ENCODE results near the gene RECQL5.

The RECQL5 gene

DNA sequence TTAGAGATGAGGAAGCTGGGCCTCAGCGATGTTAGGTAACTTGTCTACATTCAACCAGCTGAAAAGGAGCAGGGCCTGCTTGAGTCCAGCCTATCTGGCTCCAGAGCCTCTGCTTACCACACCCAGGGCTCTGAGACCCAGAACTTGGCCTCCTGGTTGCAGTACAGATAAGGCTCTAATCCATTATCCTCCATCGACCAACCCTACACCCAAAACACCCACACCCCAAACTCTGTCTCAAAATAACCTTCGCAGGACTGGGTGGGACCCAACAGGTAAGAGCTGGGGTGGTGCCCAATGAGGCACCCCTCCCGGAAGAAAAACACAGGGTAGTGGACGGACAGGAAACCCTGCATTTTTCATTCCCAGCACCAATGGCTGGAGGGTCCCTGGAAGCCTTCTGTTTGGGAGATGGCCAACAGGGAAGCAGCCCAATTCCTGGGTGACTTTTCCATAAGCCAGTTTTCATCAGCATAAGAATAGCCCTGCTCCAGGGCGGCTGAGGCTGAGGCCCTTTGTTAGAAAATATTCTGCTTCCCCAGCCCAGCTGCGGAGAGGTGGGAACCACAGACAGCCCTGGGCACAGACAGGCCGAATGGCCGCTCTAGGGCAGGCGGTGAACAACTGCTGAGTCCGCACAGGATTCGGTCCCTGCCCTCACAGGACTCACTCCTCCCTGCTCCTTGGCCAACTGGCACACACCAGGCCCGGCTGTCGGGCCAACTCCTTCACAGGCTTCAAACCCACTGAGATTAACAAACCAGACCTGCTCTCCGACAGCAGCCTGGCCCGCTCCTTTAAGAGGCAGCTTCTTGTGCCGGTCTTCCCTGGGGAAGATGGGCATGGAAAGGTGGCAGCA is 23.9 kb downstream of the RECQL5 start (continued):
- TF ChIP-seq, protein P1, sequence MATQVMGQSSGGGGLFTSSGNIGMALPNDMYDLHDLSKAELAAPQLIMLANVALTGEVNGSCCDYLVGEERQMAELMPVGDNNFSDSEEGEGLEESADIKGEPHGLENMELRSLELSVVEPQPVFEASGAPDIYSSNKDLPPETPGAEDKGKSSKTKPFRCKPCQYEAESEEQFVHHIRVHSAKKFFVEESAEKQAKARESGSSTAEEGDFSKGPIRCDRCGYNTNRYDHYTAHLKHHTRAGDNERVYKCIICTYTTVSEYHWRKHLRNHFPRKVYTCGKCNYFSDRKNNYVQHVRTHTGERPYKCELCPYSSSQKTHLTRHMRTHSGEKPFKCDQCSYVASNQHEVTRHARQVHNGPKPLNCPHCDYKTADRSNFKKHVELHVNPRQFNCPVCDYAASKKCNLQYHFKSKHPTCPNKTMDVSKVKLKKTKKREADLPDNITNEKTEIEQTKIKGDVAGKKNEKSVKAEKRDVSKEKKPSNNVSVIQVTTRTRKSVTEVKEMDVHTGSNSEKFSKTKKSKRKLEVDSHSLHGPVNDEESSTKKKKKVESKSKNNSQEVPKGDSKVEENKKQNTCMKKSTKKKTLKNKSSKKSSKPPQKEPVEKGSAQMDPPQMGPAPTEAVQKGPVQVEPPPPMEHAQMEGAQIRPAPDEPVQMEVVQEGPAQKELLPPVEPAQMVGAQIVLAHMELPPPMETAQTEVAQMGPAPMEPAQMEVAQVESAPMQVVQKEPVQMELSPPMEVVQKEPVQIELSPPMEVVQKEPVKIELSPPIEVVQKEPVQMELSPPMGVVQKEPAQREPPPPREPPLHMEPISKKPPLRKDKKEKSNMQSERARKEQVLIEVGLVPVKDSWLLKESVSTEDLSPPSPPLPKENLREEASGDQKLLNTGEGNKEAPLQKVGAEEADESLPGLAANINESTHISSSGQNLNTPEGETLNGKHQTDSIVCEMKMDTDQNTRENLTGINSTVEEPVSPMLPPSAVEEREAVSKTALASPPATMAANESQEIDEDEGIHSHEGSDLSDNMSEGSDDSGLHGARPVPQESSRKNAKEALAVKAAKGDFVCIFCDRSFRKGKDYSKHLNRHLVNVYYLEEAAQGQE (tag by site-specific recombination; IDR thresholded peaks at IDR 0.05) = no peak
- no peak for TF ChIP-seq ZBTB1 (tag by site-specific recombination; IDR thresholded peaks at IDR 0.05)
- no peak for TF ChIP-seq ZNF701 (tag by site-specific recombination; IDR thresholded peaks at IDR 0.05)

- H3K36me3 ChIP-seq (ENCODE audit: control insufficient read depth in 2 of 2, insufficient read depth in 1 of 2, low read length in 2 of 2) = peaks cover 9 to 70% of the 10 kb centered on the region in 2 experiments; a peak in 2 of 3 replicates
- ChIA-PET CTCF (interaction anchor here (0.6 to 22.8 kb wide), 7 partner anchors 10 to 108 kb away, joined by 3 to 410 read pairs (median 4); partner anchors contain the start of gene SMIM5), POLR2A (interaction anchor here (0.7 to 1.0 kb wide), 2 partner anchors 13 to 15 kb away, joined by 3 read pairs; no protein-coding TSS in a partner anchor)
These were observed 24.7 kb downstream of the RECQL5 start for GRCh38 chr17:75642182-75642783.

More at GRCh38 chr17:75642182-75642783, 24.7 kb downstream of the RECQL5 start:
- Histone ChIP-seq H3K4me1 (ENCODE audit: control insufficient read depth, insufficient read depth, low read length) (no peaks in the 10 kb centered on the region), H3K9me3 (ENCODE audit: control insufficient read depth, insufficient read depth, low read depth, low read length) (no peaks in the 10 kb centered on the region), H3K4me3 (ENCODE audit: low read depth, low read length) (no peak overlapping the region), H3K27ac (ENCODE audit: extremely low read depth, low read depth, low read length) (no peak overlapping the region)
- TF ChIP-seq, protein P2, sequence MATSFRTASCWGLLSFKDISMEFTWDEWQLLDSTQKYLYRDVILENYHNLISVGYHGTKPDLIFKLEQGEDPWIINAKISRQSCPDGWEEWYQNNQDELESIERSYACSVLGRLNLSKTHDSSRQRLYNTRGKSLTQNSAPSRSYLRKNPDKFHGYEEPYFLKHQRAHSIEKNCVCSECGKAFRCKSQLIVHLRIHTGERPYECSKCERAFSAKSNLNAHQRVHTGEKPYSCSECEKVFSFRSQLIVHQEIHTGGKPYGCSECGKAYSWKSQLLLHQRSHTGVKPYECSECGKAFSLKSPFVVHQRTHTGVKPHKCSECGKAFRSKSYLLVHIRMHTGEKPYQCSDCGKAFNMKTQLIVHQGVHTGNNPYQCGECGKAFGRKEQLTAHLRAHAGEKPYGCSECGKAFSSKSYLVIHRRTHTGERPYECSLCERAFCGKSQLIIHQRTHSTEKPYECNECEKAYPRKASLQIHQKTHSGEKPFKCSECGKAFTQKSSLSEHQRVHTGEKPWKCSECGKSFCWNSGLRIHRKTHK (tag by site-specific recombination; IDR thresholded peaks at IDR 0.05) = no peak
- TF ChIP-seq PATZ1 (tag by site-specific recombination; IDR thresholded peaks at IDR 0.05) = no peak
- TF ChIP-seq ZNF624 (tag by site-specific recombination; IDR thresholded peaks at IDR 0.05) = no peak
- TF ChIP-seq, protein P3, sequence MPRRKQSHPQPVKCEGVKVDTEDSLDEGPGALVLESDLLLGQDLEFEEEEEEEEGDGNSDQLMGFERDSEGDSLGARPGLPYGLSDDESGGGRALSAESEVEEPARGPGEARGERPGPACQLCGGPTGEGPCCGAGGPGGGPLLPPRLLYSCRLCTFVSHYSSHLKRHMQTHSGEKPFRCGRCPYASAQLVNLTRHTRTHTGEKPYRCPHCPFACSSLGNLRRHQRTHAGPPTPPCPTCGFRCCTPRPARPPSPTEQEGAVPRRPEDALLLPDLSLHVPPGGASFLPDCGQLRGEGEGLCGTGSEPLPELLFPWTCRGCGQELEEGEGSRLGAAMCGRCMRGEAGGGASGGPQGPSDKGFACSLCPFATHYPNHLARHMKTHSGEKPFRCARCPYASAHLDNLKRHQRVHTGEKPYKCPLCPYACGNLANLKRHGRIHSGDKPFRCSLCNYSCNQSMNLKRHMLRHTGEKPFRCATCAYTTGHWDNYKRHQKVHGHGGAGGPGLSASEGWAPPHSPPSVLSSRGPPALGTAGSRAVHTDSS (tag by site-specific recombination; IDR thresholded peaks at IDR 0.05) = peak; percentile 97
- TF ChIP-seq ZNF274 (IDR thresholded peaks at IDR 0.05; ENCODE audit: low read length) = no peak
- no peak for TF ChIP-seq ZNF274 (tag by site-specific recombination; IDR thresholded peaks at IDR 0.05; ENCODE audit: borderline replicate concordance)
- TF ChIP-seq, protein P4, sequence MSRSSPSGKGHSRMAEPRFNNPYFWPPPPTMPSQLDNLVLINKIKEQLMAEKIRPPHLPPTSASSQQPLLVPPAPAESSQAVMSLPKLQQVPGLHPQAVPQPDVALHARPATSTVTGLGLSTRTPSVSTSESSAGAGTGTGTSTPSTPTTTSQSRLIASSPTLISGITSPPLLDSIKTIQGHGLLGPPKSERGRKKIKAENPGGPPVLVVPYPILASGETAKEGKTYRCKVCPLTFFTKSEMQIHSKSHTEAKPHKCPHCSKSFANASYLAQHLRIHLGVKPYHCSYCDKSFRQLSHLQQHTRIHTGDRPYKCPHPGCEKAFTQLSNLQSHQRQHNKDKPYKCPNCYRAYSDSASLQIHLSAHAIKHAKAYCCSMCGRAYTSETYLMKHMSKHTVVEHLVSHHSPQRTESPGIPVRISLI (tag by site-specific recombination; IDR thresholded peaks at IDR 0.05) = no peak
- TF ChIP-seq ZNF398 (tag by site-specific recombination; IDR thresholded peaks at IDR 0.05) = no peak
- TF ChIP-seq ZFHX2 (tag by site-specific recombination; conservative IDR thresholded peaks at IDR 0.05) = no peak
- no peak for TF ChIP-seq ZNF292 (tag by site-specific recombination; IDR thresholded peaks at IDR 0.05; ENCODE audit: borderline replicate concordance, low read depth)
